Measurements from ENCODE around the gene TFEB. TPM values are rescaled to one million over a fixed set of nuclear protein-coding genes. Genes with fewer than 3 reads are reported as not detected.

The TFEB gene
- total and polyA plus RNA-seq, 2 donors (not counting 3 experiments of a cell fraction or from before 2014, with no cell fraction given) = 4.9 to 6.6 TPM

DNA sequence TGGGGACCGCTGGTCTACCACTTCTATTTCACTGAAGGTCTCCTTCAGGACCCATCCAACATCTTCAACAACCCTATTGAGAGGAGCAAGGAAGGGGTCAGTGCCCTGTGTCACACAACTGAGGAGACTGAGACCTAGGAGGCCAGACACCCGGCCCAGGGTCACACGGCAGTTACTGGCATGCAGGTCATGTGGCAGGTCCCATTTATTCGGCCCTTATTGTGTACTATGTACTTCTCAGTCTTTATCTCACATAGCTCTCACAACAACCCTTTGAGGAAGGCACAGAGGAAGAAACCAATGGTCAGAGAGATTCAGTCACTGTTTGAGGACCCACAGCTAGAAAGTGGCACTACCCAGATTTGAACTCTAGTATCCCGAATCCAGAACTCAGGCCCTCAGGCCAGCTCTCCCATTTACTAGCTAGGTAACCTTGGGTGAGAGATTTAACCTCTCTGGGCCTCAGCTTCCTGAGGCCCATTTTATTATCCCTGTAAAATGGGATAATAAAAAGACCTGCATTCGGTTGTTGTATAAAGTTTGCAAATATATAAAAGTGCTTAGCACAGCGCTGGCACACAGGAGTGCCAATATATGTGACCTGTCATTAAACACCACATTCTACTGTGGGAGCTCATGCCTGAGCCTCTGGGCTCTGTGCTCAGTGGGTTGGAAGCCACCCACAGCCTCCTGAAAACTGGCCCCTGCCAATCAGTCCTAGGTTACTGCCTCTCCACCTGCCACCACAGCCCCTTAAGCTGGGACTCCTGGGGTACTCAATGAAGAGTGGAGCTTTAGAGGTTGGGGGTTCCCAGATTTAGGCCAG lies 15.8 kb downstream of the TFEB start:
- Histone ChIP-seq H3K9ac (replicated peaks; ENCODE audit: extremely low read depth, insufficient read depth, low read length) (no peak overlapping the region), H3K4me2 (ENCODE audit: insufficient read depth, low read length) (no peak overlapping the region), H3K27me3 (ENCODE audit: control insufficient read depth in 2 of 2, insufficient read depth in 2 of 2, low read length in 2 of 2) (no peaks in the 10 kb centered on the region), H3K4me1 (ENCODE audit: control insufficient read depth, extremely low read depth, insufficient read depth, low read length) (no peaks in the 10 kb centered on the region), H3K9me3 (replicated peaks; ENCODE audit: control insufficient read depth, insufficient read depth, low read length) (no peaks in the 10 kb centered on the region), H3K36me3 (ENCODE audit: control insufficient read depth in 2 of 2, extremely low read depth in 1 of 2, insufficient read depth in 2 of 2, low read length in 2 of 2) (no peaks in the 10 kb centered on the region), H3K9me1 (replicated peaks; ENCODE audit: control insufficient read depth, extremely low read depth, insufficient read depth, low read length) (no peaks in the 10 kb centered on the region), H4K20me1 (replicated peaks; ENCODE audit: control insufficient read depth, extremely low read depth, insufficient read depth, low read length) (no peaks in the 10 kb centered on the region), H3K4me3 (replicated peaks in 1 of 3; ENCODE audit: insufficient read depth in 1 of 3, low read depth in 1 of 3, low read length in 3 of 3) (no peak overlapping the region), H3K79me2 (ENCODE audit: control insufficient read depth, insufficient read depth, low read length) (no peaks in the 10 kb centered on the region), H3K27ac (ENCODE audit: insufficient read depth, low read depth, low read length) (no peak overlapping the region), H2AFZ (ENCODE audit: low read depth, low read length) (no peak overlapping the region)
- ChIA-PET CTCF (interaction anchor here (0.6 to 1.2 kb wide), 2 partner anchors 13 to 117 kb away, joined by 5 read pairs; no protein-coding TSS in a partner anchor), POLR2A (no interaction called here)
- BruUV-seq (replicated peaks) = no TSS peak
- dilution Hi-C loops (cut with MboI; ENCODE audit: extremely low pct_ligation_motif_present, low sequenced_read_pairs) (no loop called here), intact Hi-C loops (cut with micrococcal nuclease) (no loop called here)
- no peak for TF ChIP-seq FOS (IDR thresholded peaks at IDR 0.05; ENCODE audit: borderline replicate concordance, insufficient read depth, low read length)
- no peak for TF ChIP-seq MYC (IDR thresholded peaks at IDR 0.05; ENCODE audit: low read depth, low read length)
- no peak for TF ChIP-seq POLR2A (IDR thresholded peaks at IDR 0.05; ENCODE audit: low read depth, low read length)
- TF ChIP-seq POLR2AphosphoS5 (IDR thresholded peaks at IDR 0.05; ENCODE audit: insufficient read depth, low read depth, low read length) = no peak
- no peak for TF ChIP-seq GATA2 (IDR thresholded peaks at IDR 0.05; ENCODE audit: insufficient read depth, insufficient read length, low read depth, low read length)
- no peak for TF ChIP-seq JUN (IDR thresholded peaks at IDR 0.05; ENCODE audit: borderline replicate concordance, insufficient read depth, insufficient read length, low read depth)
- TF ChIP-seq, protein P1, sequence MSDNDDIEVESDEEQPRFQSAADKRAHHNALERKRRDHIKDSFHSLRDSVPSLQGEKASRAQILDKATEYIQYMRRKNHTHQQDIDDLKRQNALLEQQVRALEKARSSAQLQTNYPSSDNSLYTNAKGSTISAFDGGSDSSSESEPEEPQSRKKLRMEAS (IDR thresholded peaks at IDR 0.05; ENCODE audit: insufficient read depth, insufficient read length) = no peak
- TF ChIP-seq, protein P2, sequence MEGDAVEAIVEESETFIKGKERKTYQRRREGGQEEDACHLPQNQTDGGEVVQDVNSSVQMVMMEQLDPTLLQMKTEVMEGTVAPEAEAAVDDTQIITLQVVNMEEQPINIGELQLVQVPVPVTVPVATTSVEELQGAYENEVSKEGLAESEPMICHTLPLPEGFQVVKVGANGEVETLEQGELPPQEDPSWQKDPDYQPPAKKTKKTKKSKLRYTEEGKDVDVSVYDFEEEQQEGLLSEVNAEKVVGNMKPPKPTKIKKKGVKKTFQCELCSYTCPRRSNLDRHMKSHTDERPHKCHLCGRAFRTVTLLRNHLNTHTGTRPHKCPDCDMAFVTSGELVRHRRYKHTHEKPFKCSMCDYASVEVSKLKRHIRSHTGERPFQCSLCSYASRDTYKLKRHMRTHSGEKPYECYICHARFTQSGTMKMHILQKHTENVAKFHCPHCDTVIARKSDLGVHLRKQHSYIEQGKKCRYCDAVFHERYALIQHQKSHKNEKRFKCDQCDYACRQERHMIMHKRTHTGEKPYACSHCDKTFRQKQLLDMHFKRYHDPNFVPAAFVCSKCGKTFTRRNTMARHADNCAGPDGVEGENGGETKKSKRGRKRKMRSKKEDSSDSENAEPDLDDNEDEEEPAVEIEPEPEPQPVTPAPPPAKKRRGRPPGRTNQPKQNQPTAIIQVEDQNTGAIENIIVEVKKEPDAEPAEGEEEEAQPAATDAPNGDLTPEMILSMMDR (IDR thresholded peaks at IDR 0.05; ENCODE audit: extremely low read depth in 1 of 2, insufficient read depth in 1 of 2, low read depth in 1 of 2, low read length in 2 of 2) = no peak
- no peak for TF ChIP-seq EZH2 (IDR thresholded peaks at IDR 0.05; ENCODE audit: borderline replicate concordance, low read depth, low read length, severe bottlenecking)
- FAIRE-seq (no peak), DNase-seq (ENCODE audit: low read depth, low spot score) (no peak)

Measured in endothelial cell of umbilical vein (primary cell).